Measurements from ENCODE around the gene FAM170B.

Gene FAM170B

GRCh38 chr10:49166484-49167400 lies 32.9 kb upstream of the FAM170B start:
- H3K27me3 ChIP-seq (ENCODE audit: insufficient read depth, low read length), result no peaks in the 10 kb centered on the region
- H3K36me3 ChIP-seq (ENCODE audit: insufficient read depth, low read length), result no peaks in the 10 kb centered on the region
- peaks cover 5% of the 10 kb centered on the region for H3K4me1 ChIP-seq (ENCODE audit: insufficient read depth, low read length, severe bottlenecking)
- no peak overlapping the region for H3K27ac ChIP-seq (ENCODE audit: low read depth, low read length, poor library complexity, severe bottlenecking)
- H3K9ac ChIP-seq (ENCODE audit: low read length), result no peak overlapping the region
- TF ChIP-seq, protein P1, sequence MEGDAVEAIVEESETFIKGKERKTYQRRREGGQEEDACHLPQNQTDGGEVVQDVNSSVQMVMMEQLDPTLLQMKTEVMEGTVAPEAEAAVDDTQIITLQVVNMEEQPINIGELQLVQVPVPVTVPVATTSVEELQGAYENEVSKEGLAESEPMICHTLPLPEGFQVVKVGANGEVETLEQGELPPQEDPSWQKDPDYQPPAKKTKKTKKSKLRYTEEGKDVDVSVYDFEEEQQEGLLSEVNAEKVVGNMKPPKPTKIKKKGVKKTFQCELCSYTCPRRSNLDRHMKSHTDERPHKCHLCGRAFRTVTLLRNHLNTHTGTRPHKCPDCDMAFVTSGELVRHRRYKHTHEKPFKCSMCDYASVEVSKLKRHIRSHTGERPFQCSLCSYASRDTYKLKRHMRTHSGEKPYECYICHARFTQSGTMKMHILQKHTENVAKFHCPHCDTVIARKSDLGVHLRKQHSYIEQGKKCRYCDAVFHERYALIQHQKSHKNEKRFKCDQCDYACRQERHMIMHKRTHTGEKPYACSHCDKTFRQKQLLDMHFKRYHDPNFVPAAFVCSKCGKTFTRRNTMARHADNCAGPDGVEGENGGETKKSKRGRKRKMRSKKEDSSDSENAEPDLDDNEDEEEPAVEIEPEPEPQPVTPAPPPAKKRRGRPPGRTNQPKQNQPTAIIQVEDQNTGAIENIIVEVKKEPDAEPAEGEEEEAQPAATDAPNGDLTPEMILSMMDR (IDR thresholded peaks at IDR 0.05; ENCODE audit: low read length), result no peak
- TF ChIP-seq EZH2 (IDR thresholded peaks at IDR 0.05; ENCODE audit: borderline replicate concordance, low read length), result no peak
- no peak overlapping the region for H3K4me2 ChIP-seq (ENCODE audit: low read length)
- no peak overlapping the region for H2AFZ ChIP-seq (ENCODE audit: low read length)
- H3K9me3 ChIP-seq (ENCODE audit: low read length), result no peaks in the 10 kb centered on the region
- no peaks in the 10 kb centered on the region for H4K20me1 ChIP-seq (ENCODE audit: insufficient read depth, low read length)
- H3K79me2 ChIP-seq (ENCODE audit: insufficient read depth, low read length), result no peaks in the 10 kb centered on the region
- no peaks in the 10 kb centered on the region for H3K9me2 ChIP-seq (ENCODE audit: low read depth, low read length)
- H3K4me3 ChIP-seq (ENCODE audit: low read depth, low read length, poor library complexity, severe bottlenecking), result no peak overlapping the region
- H3F3A ChIP-seq (ENCODE audit: insufficient read depth, low read length), result no peaks in the 10 kb centered on the region

DNA sequence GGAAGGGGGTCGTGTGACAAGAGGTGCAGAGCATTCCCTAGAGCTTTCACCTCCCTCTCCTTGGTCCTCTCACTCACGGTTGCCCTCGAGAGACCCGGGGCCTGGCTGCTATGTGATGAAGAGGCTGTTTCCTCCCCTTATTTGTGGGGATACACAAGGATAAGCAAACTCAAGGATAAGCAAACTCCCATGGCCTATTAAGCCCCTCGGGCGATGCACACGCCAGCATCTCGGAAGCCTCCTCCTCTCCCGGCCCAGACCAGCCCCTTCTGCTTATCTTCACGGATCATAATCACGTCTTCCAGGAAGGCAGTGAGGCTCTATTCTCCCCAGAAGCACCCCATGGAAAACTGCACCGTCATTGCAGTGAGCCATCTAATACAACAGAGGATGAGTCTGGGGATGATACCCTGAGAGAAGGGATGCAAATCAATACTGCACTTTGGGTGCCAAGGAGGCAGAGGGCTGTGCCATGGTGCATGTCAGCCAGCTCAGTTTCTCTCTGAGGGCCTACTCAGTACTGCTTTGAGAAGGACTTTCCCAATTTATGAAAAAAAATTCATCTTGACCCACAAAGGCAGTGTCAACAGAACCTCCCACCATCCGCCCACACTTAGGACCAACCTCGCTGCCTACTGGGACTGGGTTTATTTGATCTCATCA lies 32.1 kb upstream of the FAM170B start:
- peaks cover 5% of the 10 kb centered on the region for H3K4me1 ChIP-seq (ENCODE audit: insufficient read depth, low read length, severe bottlenecking)
- no peaks in the 10 kb centered on the region for H3K9me3 ChIP-seq (ENCODE audit: low read length)
- H2AFZ ChIP-seq (ENCODE audit: low read length), result no peak overlapping the region
- TF ChIP-seq, protein P1 (IDR thresholded peaks at IDR 0.05; ENCODE audit: low read length), result no peak
- TF ChIP-seq EZH2 (IDR thresholded peaks at IDR 0.05; ENCODE audit: borderline replicate concordance, low read length), result no peak
- no peaks in the 10 kb centered on the region for H3K36me3 ChIP-seq (ENCODE audit: insufficient read depth, low read length)
- no peaks in the 10 kb centered on the region for H3F3A ChIP-seq (ENCODE audit: insufficient read depth, low read length)
- H3K4me3 ChIP-seq (ENCODE audit: low read depth, low read length, poor library complexity, severe bottlenecking), result no peak overlapping the region
- no peaks in the 10 kb centered on the region for H3K27me3 ChIP-seq (ENCODE audit: insufficient read depth, low read length)
- no peak overlapping the region for H3K27ac ChIP-seq (ENCODE audit: low read depth, low read length, poor library complexity, severe bottlenecking)
- no peaks in the 10 kb centered on the region for H3K9me2 ChIP-seq (ENCODE audit: low read depth, low read length)
- H3K4me2 ChIP-seq (ENCODE audit: low read length), result no peak overlapping the region
- no peaks in the 10 kb centered on the region for H3K79me2 ChIP-seq (ENCODE audit: insufficient read depth, low read length)
- H3K9ac ChIP-seq (ENCODE audit: low read length), result no peak overlapping the region
- H4K20me1 ChIP-seq (ENCODE audit: insufficient read depth, low read length), result no peaks in the 10 kb centered on the region

- Histone ChIP-seq H3K36me3 (ENCODE audit: insufficient read depth, low read length) (no peaks in the 10 kb centered on the region), H3K4me3 (ENCODE audit: low read depth, low read length, poor library complexity, severe bottlenecking) (no peak overlapping the region), H3K9me3 (ENCODE audit: low read length) (no peaks in the 10 kb centered on the region), H3K9ac (ENCODE audit: low read length) (no peak overlapping the region), H4K20me1 (ENCODE audit: insufficient read depth, low read length) (no peaks in the 10 kb centered on the region), H2AFZ (ENCODE audit: low read length) (no peak overlapping the region), H3K4me2 (ENCODE audit: low read length) (no peak overlapping the region), H3F3A (ENCODE audit: insufficient read depth, low read length) (no peaks in the 10 kb centered on the region), H3K79me2 (ENCODE audit: insufficient read depth, low read length) (no peaks in the 10 kb centered on the region), H3K27me3 (ENCODE audit: insufficient read depth, low read length) (no peaks in the 10 kb centered on the region), H3K27ac (ENCODE audit: low read depth, low read length, poor library complexity, severe bottlenecking) (no peak overlapping the region), H3K9me2 (ENCODE audit: low read depth, low read length) (no peaks in the 10 kb centered on the region), H3K4me1 (ENCODE audit: insufficient read depth, low read length, severe bottlenecking) (peaks cover 5% of the 10 kb centered on the region)
- TF ChIP-seq, protein P1 (IDR thresholded peaks at IDR 0.05; ENCODE audit: low read length), result no peak
- TF ChIP-seq EZH2 (IDR thresholded peaks at IDR 0.05; ENCODE audit: borderline replicate concordance, low read length), result no peak
Observed at GRCh38 chr10:49165259-49165658, 31.4 kb upstream of the FAM170B start.

Measured in OCI-LY1 (cell line).